NCI-H128 (cell line): ENCODE measurements around the gene ZNF280D.

Experiments used
- DNase-seq: peaks from one replicate; lab custom pipeline; 2025; ENCODE audit not compliant: unreplicated experiment; lab: John Stamatoyannopoulos, UW

ZNF280D gene

DNA sequence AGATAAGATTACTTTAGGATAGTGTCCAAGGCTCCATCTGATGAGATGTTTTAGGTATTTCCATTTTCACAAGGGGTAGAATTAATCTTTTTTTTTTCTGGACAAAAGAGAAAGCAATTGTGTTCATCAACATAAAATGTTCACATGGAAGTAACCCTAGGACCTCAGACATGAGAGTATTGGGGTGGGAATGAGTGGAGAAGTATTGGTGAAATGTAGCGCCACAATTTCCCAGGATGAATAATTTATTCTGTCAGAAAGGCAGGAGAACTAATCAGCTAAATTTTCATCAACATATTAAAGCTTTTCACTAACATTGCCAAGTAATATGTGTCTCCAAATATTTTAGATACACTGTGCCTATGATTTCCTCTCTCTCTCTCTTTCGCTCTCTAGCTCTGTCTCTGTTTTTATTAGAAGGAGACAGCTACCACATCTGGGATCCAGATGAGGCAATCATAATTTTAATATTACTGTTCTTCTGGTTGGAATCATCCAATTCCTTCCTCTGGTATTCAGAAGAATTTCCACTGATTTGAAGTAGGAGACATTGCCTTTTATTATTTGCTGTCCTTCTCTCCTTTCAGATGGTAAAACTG, 21.6 kb upstream of the ZNF280D start:
- no peak for DNase-seq

DNA sequence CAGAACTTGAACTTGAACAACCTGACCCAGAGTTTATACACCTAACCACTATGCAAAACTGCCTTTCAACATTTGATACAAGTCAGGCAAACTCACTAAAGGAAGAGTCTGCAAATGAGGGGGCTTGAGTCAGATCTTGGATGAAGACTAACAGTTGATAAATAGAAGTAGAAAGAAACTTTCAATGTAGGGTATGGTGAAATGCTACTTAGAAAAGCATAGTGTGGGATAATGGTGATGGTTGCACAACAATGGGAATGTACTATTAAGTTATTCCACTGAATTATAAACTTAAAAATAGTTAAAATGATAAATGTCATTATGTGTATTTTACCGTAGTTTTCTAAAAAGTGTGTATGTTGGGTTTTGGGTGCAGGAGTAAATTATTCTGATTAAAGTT, 19.7 kb upstream of the ZNF280D start:
- no peak for DNase-seq

DNA sequence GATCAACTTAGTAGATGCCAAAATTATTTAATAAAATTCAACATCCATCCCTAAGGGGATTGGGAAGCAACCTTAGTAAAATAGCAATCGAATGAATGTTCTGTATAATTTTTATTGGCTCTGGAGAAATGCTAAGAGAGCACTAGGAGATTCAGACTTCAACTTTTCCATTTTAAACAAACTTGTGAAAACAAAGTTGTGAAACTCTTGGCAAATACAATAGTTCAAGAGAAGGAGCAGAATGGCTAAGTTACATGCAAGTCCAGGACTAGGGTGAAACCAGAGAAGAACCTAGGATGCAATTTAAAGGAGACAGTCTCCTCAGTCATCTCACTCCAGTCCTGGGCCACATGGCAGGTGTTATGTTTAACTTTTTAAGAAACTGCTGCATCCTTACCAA, 16.7 kb upstream of the ZNF280D start:
- DNase-seq, result no peak

GRCh38 chr15:56744701-56745683, 11.7 kb upstream of the ZNF280D start:
- DNase-seq, result no peak

- no peak for DNase-seq
Observed at GRCh38 chr15:56741541-56741940, 8.2 kb upstream of the ZNF280D start.

- no peak for DNase-seq
Observed at GRCh38 chr15:56739964-56740640, 6.8 kb upstream of the ZNF280D start.

- DNase-seq, result no peak
Observed at GRCh38 chr15:56739474-56739873, 6.2 kb upstream of the ZNF280D start.

DNA sequence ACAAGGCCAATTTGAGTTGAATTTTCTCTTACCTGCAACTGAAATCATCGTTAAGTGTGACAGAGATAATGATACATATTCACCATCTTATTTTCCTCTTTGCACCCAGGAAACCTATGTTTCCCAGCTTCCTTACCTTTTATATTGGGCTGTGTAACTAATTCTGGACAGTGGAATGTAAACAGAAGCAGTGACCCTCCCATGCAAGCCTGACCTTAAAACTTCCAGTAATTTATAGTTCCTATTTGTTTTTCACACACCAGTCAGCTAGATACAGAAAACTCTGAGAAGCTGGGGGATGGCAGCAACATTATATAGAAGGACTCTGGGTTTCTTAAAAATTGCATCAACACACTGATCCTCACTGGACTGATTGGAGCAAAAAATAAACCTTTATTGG, 4.5 kb upstream of the ZNF280D start:
- DNase-seq, result no peak

- no peak for DNase-seq
Observed at GRCh38 chr15:56736881-56737707, 3.8 kb upstream of the ZNF280D start.

GRCh38 chr15:56736308-56736707, 3.0 kb upstream of the ZNF280D start:
- no peak for DNase-seq

DNA sequence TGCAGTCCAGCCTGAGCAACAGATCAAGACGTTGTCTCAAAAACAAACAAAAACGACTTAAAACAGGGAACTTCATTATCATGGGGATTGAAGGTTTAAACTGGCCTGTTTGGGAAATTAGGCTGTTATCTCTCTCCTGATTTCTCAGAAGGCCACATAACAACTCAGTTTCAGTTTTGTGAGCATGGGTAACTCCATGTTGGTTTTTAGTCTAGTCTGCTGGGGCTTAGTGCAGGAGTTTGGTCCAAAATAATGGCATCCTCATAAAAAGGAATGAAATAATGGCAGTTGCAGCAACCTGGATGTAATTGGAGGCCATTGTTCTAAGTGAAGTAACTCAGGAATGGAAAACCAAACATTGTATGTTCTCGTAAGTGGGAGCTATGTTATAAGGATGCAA, 2.3 kb upstream of the ZNF280D start:
- DNase-seq, result no peak

- no peak for DNase-seq
Observed at GRCh38 chr15:56734013-56734635, 815 bp upstream of the ZNF280D start.

GRCh38 chr15:56732886-56733135, 498 bp downstream of the ZNF280D start:
- no peak for DNase-seq

GRCh38 chr15:56732135-56732885, 999 bp downstream of the ZNF280D start:
- no peak for DNase-seq

DNA sequence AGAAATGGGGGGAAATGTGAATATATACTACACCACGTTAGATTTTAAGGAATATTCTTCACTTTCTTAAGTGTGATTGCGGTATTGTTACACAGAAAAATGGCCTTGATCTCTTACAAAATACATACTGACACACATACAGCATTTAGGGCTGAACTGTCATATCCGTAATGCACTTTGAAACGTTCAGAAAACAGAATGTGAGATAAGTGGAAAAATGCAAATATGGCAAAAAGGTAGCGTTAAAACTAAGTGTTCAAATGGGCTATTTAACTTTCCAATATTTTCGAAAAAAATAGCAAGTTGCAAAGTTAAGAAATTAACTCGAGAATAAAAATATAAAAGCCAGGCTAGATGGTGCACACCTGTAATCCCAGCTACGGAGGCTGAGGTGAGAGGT, 1.8 kb downstream of the ZNF280D start:
- no peak for DNase-seq

- no peak for DNase-seq
Observed at GRCh38 chr15:56729561-56729960, 3.7 kb downstream of the ZNF280D start.

- DNase-seq, result no peak
Observed at GRCh38 chr15:56725386-56725785, 7.9 kb downstream of the ZNF280D start.

- no peak for DNase-seq
Observed at GRCh38 chr15:56724232-56724631, 9.1 kb downstream of the ZNF280D start.

DNA sequence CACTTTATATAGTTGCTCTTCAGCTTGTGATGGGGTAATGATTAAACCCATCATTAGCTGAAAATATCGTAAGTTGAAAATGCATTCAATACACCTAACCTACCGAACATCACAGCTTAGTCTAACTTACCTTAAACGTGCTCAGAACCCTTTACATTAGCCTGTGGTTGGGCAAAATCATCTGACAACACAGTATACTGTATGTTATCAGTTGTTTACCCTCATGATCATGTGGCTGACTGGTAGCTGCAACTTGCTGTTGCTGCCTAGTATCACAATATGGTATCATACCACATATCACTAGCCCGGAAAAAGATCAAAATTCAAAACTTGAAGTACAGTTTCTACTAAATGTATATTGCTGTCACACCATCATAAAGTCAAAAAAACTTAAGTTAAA, 9.5 kb downstream of the ZNF280D start:
- no peak for DNase-seq
